Measurements from ENCODE around the gene TNFRSF11A.

DNA sequence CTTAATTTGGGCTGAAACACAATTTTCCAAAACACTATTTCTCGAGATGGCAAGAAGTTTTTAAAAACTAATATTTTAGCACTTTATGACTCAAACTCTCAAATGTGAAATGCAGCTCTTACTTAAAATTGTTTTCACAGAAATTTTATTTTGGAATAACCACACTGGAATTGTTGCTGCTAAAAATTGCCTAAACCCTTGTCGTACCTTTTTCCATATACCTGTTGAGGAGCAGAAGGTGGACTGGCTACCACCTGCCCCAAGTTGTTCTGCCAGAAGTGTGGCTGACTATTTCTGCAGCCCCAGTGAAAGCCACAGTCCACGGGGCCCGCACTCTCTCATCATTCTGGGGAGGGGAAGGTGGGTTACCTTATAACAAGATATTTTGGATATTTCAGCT lies 23.4 kb downstream of the TNFRSF11A start:
- no peak for TF ChIP-seq POLR2A (IDR thresholded peaks at IDR 0.05; ENCODE audit: low read length)
- no peak for TF ChIP-seq GATA1 (IDR thresholded peaks at IDR 0.05; ENCODE audit: low read depth, low read length)
